Type B pancreatic cell (in vitro differentiated cells): ENCODE measurements around the gene TRAF7. TPM values are rescaled to one million over a fixed set of nuclear protein-coding genes. Genes with fewer than 3 reads are reported as not detected.
"Not testable (repeated sequence)": the region's sequence is repeated elsewhere in the genome, so short reads cannot be mapped to it uniquely, and the experiment has no call there.

ENCODE experiments used
- DNase-seq: peaks from one replicate; pipeline ENCODE4 v3.0.0; 2021; ENCODE audit warnings: mixed read lengths; ENCODE audit not compliant: unreplicated experiment; ENCODE audit errors: extremely low spot score
- H3K27ac Mint-ChIP-seq: 2 replicates; pipeline ENCODE4 v1.8.0; 2021; ENCODE audit warnings: mild to moderate bottlenecking, mixed read lengths
- H3K27me3 Mint-ChIP-seq: 2 replicates; pipeline ENCODE4 v1.8.0; 2021; ENCODE audit warnings: mixed read lengths
- H3K36me3 Mint-ChIP-seq: 2 replicates; pipeline ENCODE4 v1.8.0; 2021; ENCODE audit warnings: mixed read lengths
- H3K4me1 Mint-ChIP-seq: one replicate; pipeline ENCODE4 v1.8.0; 2021; ENCODE audit warnings: mixed read lengths; ENCODE audit not compliant: unreplicated experiment
- H3K4me3 Mint-ChIP-seq: 2 replicates; pipeline ENCODE4 v1.8.0; 2021; ENCODE audit warnings: mild to moderate bottlenecking, mixed read lengths
- H3K9me3 Mint-ChIP-seq: 2 replicates; pipeline ENCODE4 v1.8.0; 2021; ENCODE audit warnings: mixed read lengths
- CTCF ChIP-seq: fragments of 200-600 bp; sonication (generic); conservative IDR thresholded peaks from 2 replicates; pipeline ENCODE4 v1.5.0; 2021; ENCODE audit warnings: antibody characterized with exemption, mild to moderate bottlenecking
- long read RNA-seq: library from polyadenylated mRNA; unstranded; transcript quantifications from one replicate; pipeline ENCODE4 v2.0.0, GENCODE V29; 2020
- total RNA-seq: library from RNA; stranded (reverse); gene quantifications from 2 replicates; pipeline ENCODE4 v1.2.1, GENCODE V29; 2021; ENCODE audit warnings: low replicate concordance

TRAF7 gene
- total RNA-seq, result 71.0 and 81.6 TPM in 2 replicates
- long read RNA-seq, partial matches to known transcripts, result 2 of 3 reads
- long read RNA-seq, other reads (novel, unspliced or antisense), result 1 of 3 reads

GRCh38 chr16:2155091-2155950 lies at the start of gene TRAF7:
Gene TRAF7, plus strand, starts transcription at chr16:2155782. Its CDS starts 8,139 bp downstream, at chr16:2163921.
- Mint-ChIP-seq H3K4me3 (peak within 1 kb of the TSS; percentile 94), H3K27me3 (peaks cover 3% of the 10 kb centered on the region), H3K9me3 (no peaks in the 10 kb centered on the region), H3K27ac (peak within 1 kb of the TSS; percentile 92), H3K4me1 (peaks cover 25% of the 10 kb centered on the region), H3K36me3 (peaks cover 4% of the 10 kb centered on the region)
- no peak for TF ChIP-seq CTCF
- peak; percentile 98 for DNase-seq

GRCh38 chr16:2106211-2106610 lies 49.4 kb upstream of the TRAF7 start:
- DNase-seq, H3K4me3 Mint-ChIP-seq, H3K27ac Mint-ChIP-seq, H3K4me1 Mint-ChIP-seq, H3K9me3 Mint-ChIP-seq, H3K27me3 Mint-ChIP-seq, H3K36me3 Mint-ChIP-seq: not testable (repeated sequence)

GRCh38 chr16:2107121-2107790 lies 48.3 kb upstream of the TRAF7 start:
- H3K9me3 Mint-ChIP-seq, H3K36me3 Mint-ChIP-seq, H3K4me3 Mint-ChIP-seq, H3K4me1 Mint-ChIP-seq, DNase-seq, H3K27me3 Mint-ChIP-seq, H3K27ac Mint-ChIP-seq: not testable (repeated sequence)

GRCh38 chr16:2107791-2108125 lies 47.8 kb upstream of the TRAF7 start:
- not testable (repeated sequence) for H3K4me1 Mint-ChIP-seq

GRCh38 chr16:2108446-2109270 lies 46.9 kb upstream of the TRAF7 start:
- not testable (repeated sequence) for H3K27me3 Mint-ChIP-seq, H3K4me3 Mint-ChIP-seq, H3K9me3 Mint-ChIP-seq, DNase-seq, H3K4me1 Mint-ChIP-seq, H3K36me3 Mint-ChIP-seq, H3K27ac Mint-ChIP-seq

More at GRCh38 chr16:2107791-2108125, 47.8 kb upstream of the TRAF7 start:
- not testable (repeated sequence) for H3K27ac Mint-ChIP-seq, H3K9me3 Mint-ChIP-seq, DNase-seq, H3K4me3 Mint-ChIP-seq, H3K27me3 Mint-ChIP-seq, H3K36me3 Mint-ChIP-seq

- not testable (repeated sequence) for H3K36me3 Mint-ChIP-seq, H3K9me3 Mint-ChIP-seq, H3K4me1 Mint-ChIP-seq, H3K27me3 Mint-ChIP-seq, H3K4me3 Mint-ChIP-seq, H3K27ac Mint-ChIP-seq, DNase-seq
These were observed 46.4 kb upstream of the TRAF7 start for GRCh38 chr16:2109271-2109580.

- H3K9me3 Mint-ChIP-seq, H3K36me3 Mint-ChIP-seq, H3K27me3 Mint-ChIP-seq, H3K4me1 Mint-ChIP-seq, H3K4me3 Mint-ChIP-seq, H3K27ac Mint-ChIP-seq, DNase-seq: not testable (repeated sequence)
These were observed 45.7 kb upstream of the TRAF7 start for GRCh38 chr16:2109872-2110271.

- not testable (repeated sequence) for H3K27ac Mint-ChIP-seq, H3K9me3 Mint-ChIP-seq, H3K36me3 Mint-ChIP-seq, H3K27me3 Mint-ChIP-seq, H3K4me3 Mint-ChIP-seq, H3K4me1 Mint-ChIP-seq, DNase-seq
These were observed 45.1 kb upstream of the TRAF7 start for GRCh38 chr16:2110332-2111008.

- H3K4me1 Mint-ChIP-seq, H3K27ac Mint-ChIP-seq, DNase-seq, H3K27me3 Mint-ChIP-seq, H3K4me3 Mint-ChIP-seq, H3K9me3 Mint-ChIP-seq, H3K36me3 Mint-ChIP-seq: not testable (repeated sequence)
These were observed 44.6 kb upstream of the TRAF7 start for GRCh38 chr16:2111009-2111353.

GRCh38 chr16:2111412-2112335 lies 43.9 kb upstream of the TRAF7 start:
- H3K9me3 Mint-ChIP-seq, DNase-seq, H3K36me3 Mint-ChIP-seq, H3K27me3 Mint-ChIP-seq, H3K4me1 Mint-ChIP-seq, H3K4me3 Mint-ChIP-seq, H3K27ac Mint-ChIP-seq: not testable (repeated sequence)

- H3K4me1 Mint-ChIP-seq, H3K27me3 Mint-ChIP-seq, H3K36me3 Mint-ChIP-seq, H3K27ac Mint-ChIP-seq, H3K9me3 Mint-ChIP-seq, DNase-seq, H3K4me3 Mint-ChIP-seq: not testable (repeated sequence)
These were observed 43.0 kb upstream of the TRAF7 start for GRCh38 chr16:2112539-2113106.
